Stimulated activated effector memory CD8-positive, alpha-beta T cell treated with anti-CD3 and anti-CD28 coated beads, Interleukin-12 subunit alpha, Interleukin-12 subunit beta, amount 100 ng/mL, for 72 hours (primary cell): ENCODE data around the gene UGT2A2.

Source experiments
- ATAC-seq: fragments of 150-1000 bp; cut with Tn5 transposase; 2 replicates; pipeline ENCODE4 v1.10.0; 2021
- DNase-seq, 2 donors: peaks; one replicate each; pipeline ENCODE4 v3.0.0; 2021 to 2022; ENCODE audit warnings: low spot score in 2 of 2
- H3K27ac Mint-ChIP-seq: one replicate; pipeline ENCODE4 v1.8.0; 2022; ENCODE audit warnings: mild to moderate bottlenecking, mixed read lengths
- H3K36me3 Mint-ChIP-seq: one replicate; pipeline ENCODE4 v1.8.0; 2022; ENCODE audit warnings: mild to moderate bottlenecking, mixed read lengths
- H3K4me1 Mint-ChIP-seq: one replicate; pipeline ENCODE4 v1.8.0; 2022; ENCODE audit warnings: mixed read lengths
- H3K4me3 Mint-ChIP-seq: one replicate; pipeline ENCODE4 v1.8.0; 2022; ENCODE audit warnings: mild to moderate bottlenecking, mixed read lengths
- H3K9me3 Mint-ChIP-seq: one replicate; pipeline ENCODE4 v1.8.0; 2022; ENCODE audit warnings: mixed read lengths

Gene UGT2A2

GRCh38 chr4:69600013-69600412 is 39.4 kb downstream of the UGT2A2 start:
- H3K27ac Mint-ChIP-seq: no peak overlapping the region
- H3K4me1 Mint-ChIP-seq: no peaks in the 10 kb centered on the region
- DNase-seq: no peak
- peaks cover 6% of the 10 kb centered on the region for H3K9me3 Mint-ChIP-seq
- ATAC-seq: no peak
- no peaks in the 10 kb centered on the region for H3K36me3 Mint-ChIP-seq
- H3K4me3 Mint-ChIP-seq: no peak overlapping the region

GRCh38 chr4:69594382-69594781 is 45.1 kb downstream of the UGT2A2 start:
- Mint-ChIP-seq H3K9me3 (peaks cover 13% of the 10 kb centered on the region), H3K36me3 (no peaks in the 10 kb centered on the region), H3K27ac (no peak overlapping the region), H3K4me1 (no peaks in the 10 kb centered on the region), H3K4me3 (no peak overlapping the region)
- ATAC-seq: no peak
- no peak for DNase-seq

- DNase-seq: no peak
- Mint-ChIP-seq H3K4me3 (no peak overlapping the region), H3K36me3 (no peaks in the 10 kb centered on the region), H3K27ac (no peak overlapping the region), H3K4me1 (no peaks in the 10 kb centered on the region), H3K9me3 (peaks cover 11% of the 10 kb centered on the region)
- ATAC-seq: no peak
Measured at GRCh38 chr4:69591364-69591763, 48.1 kb downstream of the UGT2A2 start.

- ATAC-seq: no peak
- Mint-ChIP-seq H3K27ac (no peak overlapping the region), H3K36me3 (no peaks in the 10 kb centered on the region), H3K4me1 (no peaks in the 10 kb centered on the region), H3K9me3 (peaks cover 12% of the 10 kb centered on the region), H3K4me3 (no peak overlapping the region)
- DNase-seq: no peak
Measured at GRCh38 chr4:69589884-69590283, 49.6 kb downstream of the UGT2A2 start.

- peaks cover 7% of the 10 kb centered on the region for H3K9me3 Mint-ChIP-seq
- no peak for DNase-seq
- no peak for ATAC-seq
- H3K4me3 Mint-ChIP-seq: no peak overlapping the region
- no peaks in the 10 kb centered on the region for H3K4me1 Mint-ChIP-seq
- no peak overlapping the region for H3K27ac Mint-ChIP-seq
- H3K36me3 Mint-ChIP-seq: no peaks in the 10 kb centered on the region
Measured at GRCh38 chr4:69584135-69584534, 55.3 kb downstream of the UGT2A2 start.

GRCh38 chr4:69583543-69583942 is 55.9 kb downstream of the UGT2A2 start:
- H3K4me1 Mint-ChIP-seq: no peaks in the 10 kb centered on the region
- H3K36me3 Mint-ChIP-seq: no peaks in the 10 kb centered on the region
- ATAC-seq (no peak), DNase-seq (no peak)
- peaks cover 8% of the 10 kb centered on the region for H3K9me3 Mint-ChIP-seq
- no peak overlapping the region for H3K27ac Mint-ChIP-seq
- no peak overlapping the region for H3K4me3 Mint-ChIP-seq

GRCh38 chr4:69577245-69577644 is 62.2 kb downstream of the UGT2A2 start:
- Mint-ChIP-seq H3K9me3 (peaks cover 13% of the 10 kb centered on the region), H3K4me3 (no peak overlapping the region), H3K27ac (no peak overlapping the region), H3K36me3 (no peaks in the 10 kb centered on the region), H3K4me1 (no peaks in the 10 kb centered on the region)
- DNase-seq (no peak), ATAC-seq (no peak)

GRCh38 chr4:69576251-69576877 is 63.1 kb downstream of the UGT2A2 start:
- peaks cover 14% of the 10 kb centered on the region for H3K9me3 Mint-ChIP-seq
- H3K4me1 Mint-ChIP-seq: no peaks in the 10 kb centered on the region
- DNase-seq (no peak), ATAC-seq (peak; percentile 51)
- H3K36me3 Mint-ChIP-seq: no peaks in the 10 kb centered on the region
- no peak overlapping the region for H3K4me3 Mint-ChIP-seq
- H3K27ac Mint-ChIP-seq: no peak overlapping the region

GRCh38 chr4:69568787-69569186 is 70.7 kb downstream of the UGT2A2 start:
- Mint-ChIP-seq H3K36me3 (no peaks in the 10 kb centered on the region), H3K4me3 (no peak overlapping the region), H3K9me3 (peaks cover 5% of the 10 kb centered on the region), H3K27ac (no peak overlapping the region), H3K4me1 (no peaks in the 10 kb centered on the region)
- DNase-seq (no peak), ATAC-seq (no peak)

GRCh38 chr4:69563424-69563823 is 76.0 kb downstream of the UGT2A2 start:
- no peaks in the 10 kb centered on the region for H3K36me3 Mint-ChIP-seq
- no peak overlapping the region for H3K27ac Mint-ChIP-seq
- DNase-seq: no peak
- no peaks in the 10 kb centered on the region for H3K4me1 Mint-ChIP-seq
- no peak for ATAC-seq
- H3K4me3 Mint-ChIP-seq: no peak overlapping the region
- peaks cover 15% of the 10 kb centered on the region for H3K9me3 Mint-ChIP-seq

GRCh38 chr4:69549651-69550050 is 89.8 kb downstream of the UGT2A2 start:
- DNase-seq: no peak
- Mint-ChIP-seq H3K36me3 (no peaks in the 10 kb centered on the region), H3K27ac (no peak overlapping the region), H3K9me3 (peaks cover 12% of the 10 kb centered on the region), H3K4me1 (no peaks in the 10 kb centered on the region), H3K4me3 (no peak overlapping the region)
- ATAC-seq: no peak

GRCh38 chr4:69546134-69546765 is 93.2 kb downstream of the UGT2A2 start:
- no peaks in the 10 kb centered on the region for H3K4me1 Mint-ChIP-seq
- H3K9me3 Mint-ChIP-seq: peaks cover 5% of the 10 kb centered on the region
- no peak overlapping the region for H3K27ac Mint-ChIP-seq
- no peak overlapping the region for H3K4me3 Mint-ChIP-seq
- H3K36me3 Mint-ChIP-seq: no peaks in the 10 kb centered on the region
- no peak for DNase-seq
- ATAC-seq: no peak
